ENCODE results near the gene ARHGAP40. TPM values are rescaled to one million over a fixed set of nuclear protein-coding genes. Genes with fewer than 3 reads are reported as not detected.

The ARHGAP40 gene
- total RNA-seq, 1 donor from 2014 or later, result not detected

DNA sequence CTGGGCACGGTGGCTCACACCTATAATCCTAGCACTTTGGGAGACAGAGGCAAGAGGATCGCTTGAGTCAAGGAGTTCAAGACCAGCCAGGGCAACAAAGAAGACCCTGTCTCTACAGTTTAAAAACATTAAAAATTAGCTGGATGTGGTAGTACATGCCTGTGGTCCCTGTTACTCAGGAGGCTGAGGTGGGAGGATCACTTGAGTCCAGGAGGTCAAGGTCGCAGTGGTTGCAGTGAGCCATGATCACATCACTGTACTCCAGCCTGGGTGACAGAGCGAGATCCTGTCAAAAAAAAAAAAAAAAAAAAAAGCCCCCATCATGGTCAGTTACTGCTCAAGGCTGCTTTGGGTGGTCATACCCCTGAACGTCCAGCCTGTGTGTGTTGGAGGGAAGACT lies 55.8 kb downstream of the ARHGAP40 start:
- peaks cover 75% of the 10 kb centered on the region for H3K27me3 ChIP-seq (ENCODE audit: low read depth)
- H3K27ac ChIP-seq (replicated peaks), result no peak overlapping the region
- TF ChIP-seq, protein P1, sequence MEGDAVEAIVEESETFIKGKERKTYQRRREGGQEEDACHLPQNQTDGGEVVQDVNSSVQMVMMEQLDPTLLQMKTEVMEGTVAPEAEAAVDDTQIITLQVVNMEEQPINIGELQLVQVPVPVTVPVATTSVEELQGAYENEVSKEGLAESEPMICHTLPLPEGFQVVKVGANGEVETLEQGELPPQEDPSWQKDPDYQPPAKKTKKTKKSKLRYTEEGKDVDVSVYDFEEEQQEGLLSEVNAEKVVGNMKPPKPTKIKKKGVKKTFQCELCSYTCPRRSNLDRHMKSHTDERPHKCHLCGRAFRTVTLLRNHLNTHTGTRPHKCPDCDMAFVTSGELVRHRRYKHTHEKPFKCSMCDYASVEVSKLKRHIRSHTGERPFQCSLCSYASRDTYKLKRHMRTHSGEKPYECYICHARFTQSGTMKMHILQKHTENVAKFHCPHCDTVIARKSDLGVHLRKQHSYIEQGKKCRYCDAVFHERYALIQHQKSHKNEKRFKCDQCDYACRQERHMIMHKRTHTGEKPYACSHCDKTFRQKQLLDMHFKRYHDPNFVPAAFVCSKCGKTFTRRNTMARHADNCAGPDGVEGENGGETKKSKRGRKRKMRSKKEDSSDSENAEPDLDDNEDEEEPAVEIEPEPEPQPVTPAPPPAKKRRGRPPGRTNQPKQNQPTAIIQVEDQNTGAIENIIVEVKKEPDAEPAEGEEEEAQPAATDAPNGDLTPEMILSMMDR (IDR thresholded peaks at IDR 0.05; ENCODE audit: borderline replicate concordance), result no peak
- intact Hi-C loops (cut with micrococcal nuclease), result no loop called here
- no peaks in the 10 kb centered on the region for H3K4me1 ChIP-seq
- H3K9me3 ChIP-seq (replicated peaks), result no peaks in the 10 kb centered on the region
- no peak for DNase-seq
- no peaks in the 10 kb centered on the region for H3K36me3 ChIP-seq
- H3K4me3 ChIP-seq, result no peak overlapping the region

DNA sequence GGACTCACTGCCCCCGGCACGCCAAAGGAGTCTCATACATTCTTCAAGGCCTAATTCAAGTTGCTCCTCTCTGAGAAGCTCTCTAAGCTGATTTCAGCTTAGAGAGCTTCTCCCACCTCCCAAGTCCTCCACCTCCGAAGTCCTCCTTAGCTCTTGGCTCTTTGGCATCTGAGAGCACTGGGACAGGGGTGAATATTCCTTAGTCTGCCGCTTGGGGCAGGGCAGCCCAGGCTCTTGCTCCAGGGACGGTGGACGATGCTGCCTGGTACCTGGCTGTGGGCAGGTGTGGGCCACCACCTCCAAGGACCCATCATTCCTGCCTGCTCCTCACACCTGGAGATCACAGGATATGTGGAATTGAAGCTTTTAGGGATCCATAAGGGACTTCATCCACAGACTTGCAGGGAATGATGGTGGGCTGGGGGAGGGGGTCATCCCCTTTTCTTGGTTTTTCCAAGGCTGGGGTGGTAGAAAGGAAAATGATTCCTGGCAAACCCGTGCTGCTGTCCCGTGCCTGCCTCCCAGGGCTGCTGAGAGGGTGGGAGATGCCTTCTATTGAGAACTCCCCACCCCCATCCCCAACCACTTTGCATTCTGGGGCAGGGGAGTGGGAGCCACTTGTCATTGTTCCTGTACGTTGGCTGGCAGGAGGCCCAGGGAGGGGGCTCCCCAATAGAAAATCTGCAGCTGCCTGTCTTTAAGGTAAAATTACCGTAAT lies 57.4 kb downstream of the ARHGAP40 start:
- no peak for DNase-seq
- intact Hi-C loops (cut with micrococcal nuclease), result no loop called here
- TF ChIP-seq, protein P1 (IDR thresholded peaks at IDR 0.05; ENCODE audit: borderline replicate concordance), result peak; percentile 70
- Histone ChIP-seq H3K27ac (replicated peaks) (no peak overlapping the region), H3K9me3 (replicated peaks) (no peaks in the 10 kb centered on the region), H3K4me3 (no peak overlapping the region), H3K4me1 (no peaks in the 10 kb centered on the region), H3K36me3 (no peaks in the 10 kb centered on the region), H3K27me3 (ENCODE audit: low read depth) (peaks cover 69% of the 10 kb centered on the region)

DNA sequence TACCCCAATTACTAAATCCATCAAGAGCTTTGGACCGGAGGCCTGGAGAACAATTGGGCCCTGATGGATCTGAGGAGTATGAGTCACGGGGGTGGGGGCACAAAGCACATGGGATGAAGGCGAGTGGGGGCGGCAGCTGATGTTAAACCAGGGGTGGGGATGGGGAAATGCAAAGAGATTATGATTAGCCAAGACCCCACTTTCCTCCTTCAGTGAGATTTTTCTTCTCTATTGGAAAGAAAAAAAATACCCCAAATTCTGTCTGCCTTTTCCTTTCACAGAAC lies 57.9 kb downstream of the ARHGAP40 start:
- DNase-seq, result no peak
- Histone ChIP-seq H3K27ac (replicated peaks) (no peak overlapping the region), H3K9me3 (replicated peaks) (peaks cover 5% of the 10 kb centered on the region), H3K4me3 (no peak overlapping the region), H3K36me3 (no peaks in the 10 kb centered on the region), H3K4me1 (no peaks in the 10 kb centered on the region), H3K27me3 (ENCODE audit: low read depth) (peaks cover 69% of the 10 kb centered on the region)
- intact Hi-C loops (cut with micrococcal nuclease), result no loop called here
- TF ChIP-seq, protein P1 (IDR thresholded peaks at IDR 0.05; ENCODE audit: borderline replicate concordance), result no peak

DNA sequence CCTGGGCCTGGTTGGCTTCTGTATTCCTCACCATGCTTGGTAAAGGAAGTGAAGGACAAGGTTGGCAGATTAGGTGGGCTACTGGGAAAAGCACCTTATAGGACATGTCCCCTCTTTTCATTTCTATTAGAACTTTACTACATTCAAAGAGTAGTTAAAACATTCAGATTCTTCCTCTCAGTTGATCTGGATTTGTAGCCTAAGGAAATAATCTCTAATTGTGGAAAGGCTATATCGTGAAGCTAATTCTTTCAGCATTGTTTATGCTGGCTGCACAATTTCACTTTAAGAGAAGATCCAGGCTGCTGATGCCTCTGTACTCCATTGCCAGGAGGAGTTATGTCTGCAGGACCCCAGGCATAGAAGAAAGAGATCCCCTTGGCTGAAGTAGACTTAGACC lies 58.8 kb downstream of the ARHGAP40 start:
- H3K9me3 ChIP-seq (replicated peaks), result peaks cover 5% of the 10 kb centered on the region
- peaks cover 67% of the 10 kb centered on the region for H3K27me3 ChIP-seq (ENCODE audit: low read depth)
- intact Hi-C loops (cut with micrococcal nuclease), result no loop called here

DNA sequence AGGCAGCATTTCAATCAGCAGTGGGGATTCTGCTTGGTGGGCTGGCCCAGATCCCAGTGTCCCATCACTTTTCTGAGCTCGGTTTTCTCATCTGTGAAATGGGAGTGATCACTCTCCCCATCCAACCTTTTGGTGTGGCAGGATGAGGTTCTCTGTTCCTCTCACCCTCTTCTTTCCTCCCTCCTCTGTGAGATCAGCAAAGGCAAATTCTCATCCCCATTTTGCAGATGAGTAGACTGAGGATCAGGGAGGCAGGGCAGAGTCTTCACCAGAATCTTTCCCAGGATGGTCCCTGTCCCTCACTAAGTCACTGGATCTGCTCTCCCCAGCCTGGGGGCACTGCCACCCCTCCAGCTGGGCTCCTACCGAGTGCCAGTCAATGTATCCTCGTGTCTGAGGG lies 62.1 kb downstream of the ARHGAP40 start:
- intact Hi-C loops (cut with micrococcal nuclease), result no loop called here
- H3K4me3 ChIP-seq, result no peak overlapping the region
- peaks cover 58% of the 10 kb centered on the region for H3K27me3 ChIP-seq (ENCODE audit: low read depth)

More for the DNA sequence above, 58.8 kb downstream of the ARHGAP40 start:
- Histone ChIP-seq H3K4me1 (no peaks in the 10 kb centered on the region), H3K4me3 (no peak overlapping the region), H3K36me3 (no peaks in the 10 kb centered on the region), H3K27ac (replicated peaks) (no peak overlapping the region)
- TF ChIP-seq, protein P1 (IDR thresholded peaks at IDR 0.05; ENCODE audit: borderline replicate concordance), result no peak
- no peak for DNase-seq

More for the DNA sequence above, 62.1 kb downstream of the ARHGAP40 start:
- DNase-seq, result no peak
- Histone ChIP-seq H3K36me3 (no peaks in the 10 kb centered on the region), H3K27ac (replicated peaks) (no peak overlapping the region), H3K9me3 (replicated peaks) (peaks cover 5% of the 10 kb centered on the region), H3K4me1 (peaks cover 12% of the 10 kb centered on the region)
- TF ChIP-seq, protein P1 (IDR thresholded peaks at IDR 0.05; ENCODE audit: borderline replicate concordance), result no peak
